NCI-H1694 (cell line): Measurements from ENCODE around the gene CDH4.
"Not testable (repeated sequence)": the region's sequence is repeated elsewhere in the genome, so short reads cannot be mapped to it uniquely, and the experiment has no call there.

Experiments
- DNase-seq: peaks from one replicate; lab custom pipeline; 2025; lab: John Stamatoyannopoulos, UW

The CDH4 gene

DNA sequence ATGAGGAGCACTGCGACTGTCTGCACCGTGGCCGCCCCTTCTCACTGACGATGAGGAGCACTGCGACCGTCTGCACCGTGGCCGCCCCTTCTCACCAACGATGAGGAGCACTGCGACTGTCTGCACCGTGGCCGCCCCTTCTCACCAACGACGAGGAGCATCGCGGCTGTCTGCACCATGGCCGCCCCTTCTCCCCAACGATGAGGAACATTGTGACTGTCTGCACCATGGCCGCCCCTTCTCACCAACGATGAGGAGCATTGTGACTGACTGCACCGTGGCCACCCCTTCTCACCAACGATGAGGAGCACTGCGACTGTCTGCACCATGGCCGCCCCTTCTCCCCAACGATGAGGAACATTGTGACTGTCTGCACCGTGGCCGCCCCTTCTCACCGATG, 696.0 kb downstream of the CDH4 start:
- not testable (repeated sequence) for DNase-seq

DNA sequence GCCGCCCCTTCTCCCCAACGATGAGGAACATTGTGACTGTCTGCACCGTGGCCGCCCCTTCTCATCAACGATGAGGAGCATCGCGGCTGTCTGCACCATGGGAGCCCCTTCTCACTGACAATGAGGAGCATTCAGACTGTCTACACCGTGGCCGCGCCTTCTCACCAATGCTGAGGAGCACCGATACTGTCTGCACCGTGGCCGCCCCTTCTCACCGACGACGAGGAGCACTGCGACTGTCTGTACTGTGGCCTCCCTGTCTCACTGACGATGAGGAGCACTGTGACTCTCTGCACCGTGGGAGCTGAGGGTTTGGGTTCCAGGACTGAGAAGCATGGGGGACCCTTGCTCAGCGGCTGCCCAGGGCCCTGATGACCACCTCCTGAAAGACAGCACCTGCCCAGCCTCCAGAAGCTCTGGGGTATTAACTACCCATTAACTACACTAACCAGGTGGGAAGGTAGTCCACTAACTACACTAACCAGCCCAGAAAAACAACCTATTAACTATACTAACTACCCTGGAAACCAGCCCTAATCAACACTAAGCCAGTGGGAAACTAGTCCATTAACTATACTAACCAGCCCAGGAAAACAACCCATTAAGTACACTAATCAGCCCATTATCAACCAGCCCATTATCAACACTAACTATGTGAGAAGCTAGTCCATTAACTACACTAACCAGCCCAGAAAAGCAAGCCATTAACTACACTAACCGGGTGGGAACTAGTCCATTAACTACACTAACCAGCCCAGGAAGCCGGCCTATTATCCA, 696.7 kb downstream of the CDH4 start:
- DNase-seq, result no peak

DNA sequence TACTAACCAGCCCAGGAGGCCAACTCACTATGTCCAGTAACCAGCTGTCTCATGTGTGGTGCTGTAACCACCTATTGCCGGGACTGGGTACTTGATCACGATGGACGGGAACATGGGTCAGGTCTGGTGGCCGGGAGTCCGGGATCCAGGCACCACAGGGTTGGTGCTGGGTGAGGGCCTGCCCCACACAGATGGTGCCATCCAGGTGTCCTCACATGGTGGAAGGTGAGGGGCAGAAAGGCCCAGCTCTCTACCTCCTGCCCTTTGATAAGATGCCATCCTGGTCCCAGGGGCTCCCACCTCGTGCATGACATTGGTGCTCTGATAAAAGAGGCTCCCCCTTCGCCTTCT, 697.3 kb downstream of the CDH4 start:
- no peak for DNase-seq

DNA sequence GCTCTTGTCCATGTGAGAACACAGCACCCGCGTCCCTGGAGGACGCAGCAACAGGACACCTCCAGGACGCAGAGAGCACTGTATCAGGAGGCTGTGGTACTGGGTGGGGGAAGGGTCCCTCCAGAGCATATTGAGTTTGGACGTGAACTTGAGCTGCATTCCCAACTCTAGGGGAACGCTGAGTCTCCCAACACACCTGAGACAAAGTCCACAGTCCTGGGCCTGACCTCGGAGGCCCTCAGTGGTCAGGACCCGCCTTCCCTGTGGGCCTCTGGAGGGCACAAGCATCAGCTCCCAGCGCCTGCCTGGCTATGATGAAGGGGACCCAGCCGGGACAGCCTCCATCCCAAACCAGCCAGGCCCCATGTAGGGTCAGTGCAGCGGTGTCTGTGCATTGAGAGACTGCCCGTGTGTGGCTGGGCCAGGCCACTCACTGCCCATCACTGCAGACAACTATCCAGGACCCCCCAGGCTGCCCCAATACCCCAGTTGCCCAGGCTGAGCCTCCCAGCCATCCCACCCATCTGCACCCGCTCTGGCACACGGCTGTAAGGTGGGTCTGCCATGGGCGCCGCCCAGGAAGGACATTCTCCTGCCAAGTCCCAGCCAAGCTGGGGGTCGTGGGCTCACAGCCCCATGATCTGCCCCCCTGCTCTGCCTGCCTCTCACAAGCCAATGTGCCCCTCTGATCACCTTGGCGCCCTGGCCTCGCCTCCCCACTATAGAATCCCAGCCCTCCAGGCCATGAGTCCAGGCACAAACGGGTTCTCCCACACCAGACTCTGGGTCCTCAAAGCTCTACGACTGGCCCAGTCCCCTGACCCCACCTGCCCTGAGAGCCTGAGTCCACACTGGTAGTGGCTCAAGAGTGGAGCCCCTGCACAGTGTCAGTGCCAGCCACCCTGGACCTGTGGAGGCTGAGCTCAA, 697.9 kb downstream of the CDH4 start:
- no peak for DNase-seq

DNA sequence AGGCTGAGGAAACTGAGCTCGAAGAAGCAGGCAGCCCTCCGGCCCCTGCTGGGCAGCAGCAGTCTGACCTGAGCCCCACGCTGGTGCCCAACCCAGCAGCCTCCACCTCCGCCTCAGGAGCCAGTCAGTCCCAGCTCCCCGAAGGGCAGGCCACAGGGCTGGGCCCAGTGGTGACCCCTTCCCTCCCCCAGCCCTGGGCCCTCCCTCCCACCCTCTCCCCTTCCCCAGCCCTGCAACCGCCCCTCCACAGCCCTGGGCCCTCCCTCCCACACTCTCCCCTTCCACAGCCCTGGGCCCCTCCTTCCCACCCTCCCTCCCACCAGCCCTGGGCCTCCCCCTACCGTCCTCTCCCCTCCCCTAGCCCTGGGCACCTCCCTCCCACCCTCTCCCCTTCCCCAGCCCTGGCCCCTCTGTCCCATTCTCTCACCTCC, 698.6 kb downstream of the CDH4 start:
- DNase-seq, result no peak

DNA sequence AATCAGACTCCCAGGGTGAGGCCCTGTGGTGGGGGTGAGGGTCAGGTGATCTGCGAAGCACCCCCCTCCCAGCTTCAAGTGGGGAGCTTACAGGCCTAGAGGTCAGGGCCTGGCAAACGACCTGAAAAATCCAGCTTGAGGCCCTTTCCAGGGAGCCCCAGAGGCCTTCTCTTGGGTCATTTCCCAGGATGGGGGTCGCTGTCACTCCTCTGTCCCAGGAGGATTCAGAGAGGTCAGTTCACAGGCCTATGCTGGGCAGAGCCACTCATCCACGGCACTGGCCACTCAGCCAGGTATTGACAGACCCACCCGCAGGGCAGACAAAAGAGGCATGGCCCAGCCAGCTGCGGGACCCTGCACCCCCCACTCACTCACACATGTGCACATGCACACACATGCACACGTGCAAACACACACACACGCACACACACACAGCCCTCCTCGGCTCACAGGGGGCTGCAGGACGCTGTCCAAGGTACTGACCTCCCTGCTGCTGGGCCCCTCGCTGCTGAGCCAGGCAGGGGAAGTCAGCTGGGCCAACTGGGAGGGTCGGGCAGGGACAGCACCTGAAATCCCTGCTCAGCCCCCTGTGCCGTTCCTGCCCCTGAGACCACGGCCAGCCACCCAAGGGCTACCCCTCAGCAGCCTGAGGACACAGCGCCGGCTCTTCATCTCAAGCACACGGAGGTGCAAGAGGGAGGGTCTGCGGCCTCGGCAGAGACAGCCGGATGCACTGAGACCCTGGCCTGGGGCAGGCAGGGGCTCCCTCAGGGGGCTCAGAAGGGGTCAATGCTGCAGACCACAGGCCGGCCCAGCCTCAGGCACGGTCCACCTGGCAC, 699.9 kb downstream of the CDH4 start:
- DNase-seq, result no peak

DNA sequence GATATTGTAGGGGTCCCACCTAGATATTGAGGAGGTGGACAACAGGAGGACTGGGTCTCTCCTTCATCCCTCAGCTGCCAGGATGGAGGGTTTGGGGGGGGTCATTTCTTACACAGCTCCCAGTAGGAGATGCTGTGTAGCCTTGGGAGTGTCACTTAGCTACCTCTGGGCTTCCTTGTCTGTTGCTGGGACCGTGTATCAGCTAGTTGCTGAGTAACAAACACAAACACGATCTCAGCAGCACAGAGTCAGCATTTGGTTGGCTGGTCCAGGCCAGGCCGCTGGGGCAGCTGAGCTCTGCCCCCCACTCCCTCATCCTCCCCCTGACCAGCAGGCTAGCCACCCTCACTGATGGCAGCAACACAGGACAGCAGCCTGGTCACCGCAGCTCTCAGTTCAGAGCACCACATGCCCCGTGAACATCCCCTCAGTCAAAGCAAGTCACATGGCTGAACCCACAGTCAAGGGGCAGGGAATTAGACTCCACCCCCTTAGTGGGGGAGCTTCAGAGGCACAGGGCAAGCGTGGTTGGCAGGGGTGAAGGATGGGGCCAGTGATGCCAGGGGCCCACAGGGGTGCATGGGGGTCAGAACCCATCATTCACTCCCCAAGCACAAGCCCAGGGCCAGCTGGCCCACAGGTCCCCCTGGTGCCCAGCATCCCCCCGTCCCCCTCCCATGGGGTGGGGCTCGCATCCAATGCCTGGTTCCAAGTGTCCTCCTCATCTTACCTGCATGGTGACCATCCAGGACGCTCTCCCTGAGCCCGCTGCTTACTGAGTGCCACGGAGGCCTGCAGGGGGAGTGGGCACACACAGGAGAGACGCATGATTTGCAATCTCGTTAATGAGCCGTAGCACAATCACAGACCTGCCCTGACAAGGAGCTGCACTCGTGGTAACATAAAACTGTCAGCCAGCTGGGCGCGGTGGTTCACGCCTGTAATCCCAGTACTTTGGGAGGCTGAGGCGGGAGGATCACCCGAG, 701.3 kb downstream of the CDH4 start:
- no peak for DNase-seq

DNA sequence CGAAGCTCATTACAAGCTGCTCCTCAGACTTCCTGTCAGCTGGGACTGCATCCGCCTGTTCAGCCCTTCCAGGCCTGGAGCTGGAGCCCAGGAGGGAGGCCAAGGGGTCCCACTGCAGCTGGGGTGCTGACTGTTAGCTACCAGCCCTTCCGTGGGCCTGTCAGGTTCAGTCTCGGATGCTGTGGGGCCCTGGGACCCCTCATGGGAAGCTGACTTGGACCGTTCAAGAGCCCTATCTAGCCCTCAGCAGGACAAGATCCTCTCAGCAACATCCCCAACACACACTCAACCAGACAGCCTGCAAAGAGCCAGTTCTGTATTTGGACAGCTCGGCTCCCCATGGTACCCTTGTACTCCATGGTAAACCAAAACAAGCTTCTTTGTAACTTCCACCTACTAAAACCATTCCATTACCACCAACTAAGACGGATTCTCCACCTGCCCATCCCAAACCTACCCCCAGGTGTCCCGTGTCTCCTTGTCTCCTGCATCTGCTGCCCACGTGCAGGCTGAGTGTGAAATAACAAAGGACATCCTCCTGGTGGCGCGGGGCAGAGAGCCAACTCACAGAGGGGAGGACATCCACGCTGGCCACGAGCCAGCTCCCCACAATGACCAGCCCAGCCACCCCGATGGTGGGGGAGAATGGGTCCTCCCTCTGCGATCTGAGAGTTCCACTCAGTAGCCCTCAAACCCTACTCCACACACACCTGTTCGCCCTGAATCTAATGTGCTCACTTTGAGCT, 702.4 kb downstream of the CDH4 start:
- DNase-seq, result no peak

DNA sequence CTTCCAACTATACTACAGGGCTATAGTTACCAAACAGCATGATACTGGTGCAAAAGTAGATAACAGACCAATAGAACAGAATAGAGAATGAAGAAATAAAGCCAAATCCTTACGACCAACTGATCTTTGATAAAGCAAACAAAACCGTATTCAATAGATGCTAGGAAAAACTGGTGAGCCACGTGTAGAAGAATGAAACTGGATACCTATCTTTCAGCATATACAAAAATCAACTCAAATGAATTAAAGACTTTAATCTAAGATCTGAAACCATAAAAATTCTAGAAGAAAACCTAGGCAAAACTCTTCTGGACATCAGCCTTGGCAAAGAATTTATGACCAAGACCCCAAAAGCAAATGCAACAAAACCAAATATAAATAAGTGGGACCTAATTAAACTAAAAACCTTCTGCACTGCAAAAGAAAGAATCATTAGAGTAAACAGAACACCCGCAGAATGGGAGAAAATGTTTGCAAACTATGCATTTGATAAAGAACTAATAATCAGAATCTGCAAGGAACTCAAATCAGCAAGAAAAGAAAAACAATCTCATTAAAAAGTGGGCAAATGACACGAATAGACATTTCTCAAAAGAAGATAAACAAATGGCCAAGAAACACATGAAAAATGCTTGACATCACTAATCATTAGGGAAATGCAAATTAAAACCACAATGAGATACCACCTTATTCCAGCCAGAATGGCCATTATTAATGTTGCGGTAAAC, 703.8 kb downstream of the CDH4 start:
- no peak for DNase-seq

DNA sequence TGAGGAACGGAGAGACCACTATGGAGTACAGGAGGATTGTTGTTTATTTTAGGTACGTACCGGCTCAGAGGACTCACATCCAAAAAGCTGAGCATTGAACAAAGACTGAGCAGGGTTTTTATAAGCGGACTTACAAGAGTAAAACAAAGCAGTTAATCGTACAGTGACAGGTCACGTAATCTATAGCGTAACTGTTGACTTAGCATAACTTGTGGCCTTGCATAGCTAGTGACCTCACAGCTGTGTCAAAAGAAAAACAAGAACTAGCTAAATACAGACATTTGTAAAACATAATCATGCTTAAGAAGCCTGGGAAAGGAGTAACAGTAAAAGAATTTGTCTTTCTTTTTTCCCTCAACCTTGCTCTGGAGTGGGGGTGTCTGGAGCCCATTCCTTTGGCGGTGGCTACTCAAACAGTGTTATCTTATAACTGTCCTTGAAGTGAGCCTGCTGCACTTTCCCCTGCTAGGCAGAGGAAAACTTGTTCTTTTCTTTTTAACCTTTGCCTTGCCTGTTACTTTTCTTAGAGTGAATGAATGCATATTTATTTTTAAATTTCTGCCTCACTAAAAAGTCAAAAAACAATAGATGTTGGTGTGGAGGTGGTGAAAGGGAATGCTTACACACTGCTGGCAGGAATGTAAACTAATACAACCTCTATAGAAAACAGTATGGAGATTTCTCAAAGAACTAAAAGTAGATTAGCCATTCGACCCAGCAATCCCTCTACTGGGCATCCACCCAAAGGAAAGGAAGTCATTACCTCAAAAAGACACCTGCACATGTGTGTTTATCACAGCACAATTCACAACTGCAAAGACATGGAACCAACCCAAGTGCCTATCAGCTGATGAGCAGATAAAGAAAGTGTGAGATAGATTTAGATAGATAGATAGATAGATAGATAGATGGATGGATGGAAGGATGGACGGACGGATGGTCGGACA, 704.6 kb downstream of the CDH4 start:
- no peak for DNase-seq

DNA sequence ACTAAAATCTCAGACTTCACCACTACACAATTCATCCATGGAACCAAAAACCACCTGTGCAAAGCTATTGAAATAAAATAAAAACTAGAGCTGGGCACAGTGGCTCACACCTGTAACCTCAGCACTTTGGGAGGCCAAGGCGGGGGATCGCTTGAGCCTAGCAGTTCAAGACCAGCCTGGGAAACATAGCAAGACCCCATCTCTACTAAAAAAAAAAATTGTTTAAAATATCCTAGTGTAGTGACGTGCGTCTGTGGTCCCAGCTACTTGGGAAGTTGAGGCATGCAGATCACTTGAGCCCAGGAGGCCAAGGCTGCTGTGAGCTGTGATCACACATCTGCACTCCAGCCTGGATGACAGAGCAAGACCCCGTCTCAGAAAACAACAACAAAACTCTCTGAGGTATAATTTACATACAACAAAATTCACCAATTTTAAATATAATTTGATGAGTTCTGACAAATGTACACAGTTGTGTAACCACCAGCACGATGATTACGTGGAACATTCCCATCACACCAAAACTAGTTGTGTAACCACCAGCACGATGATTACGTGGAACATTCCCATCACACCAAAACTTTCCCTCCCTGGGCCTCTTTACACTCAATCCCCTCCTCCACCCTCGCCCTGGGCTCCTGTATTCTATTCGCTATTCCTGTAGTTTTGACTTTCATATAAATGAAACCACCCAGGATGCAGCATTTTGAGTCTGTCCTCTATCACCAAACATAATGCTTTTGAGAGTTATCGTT, 706.1 kb downstream of the CDH4 start:
- no peak for DNase-seq

DNA sequence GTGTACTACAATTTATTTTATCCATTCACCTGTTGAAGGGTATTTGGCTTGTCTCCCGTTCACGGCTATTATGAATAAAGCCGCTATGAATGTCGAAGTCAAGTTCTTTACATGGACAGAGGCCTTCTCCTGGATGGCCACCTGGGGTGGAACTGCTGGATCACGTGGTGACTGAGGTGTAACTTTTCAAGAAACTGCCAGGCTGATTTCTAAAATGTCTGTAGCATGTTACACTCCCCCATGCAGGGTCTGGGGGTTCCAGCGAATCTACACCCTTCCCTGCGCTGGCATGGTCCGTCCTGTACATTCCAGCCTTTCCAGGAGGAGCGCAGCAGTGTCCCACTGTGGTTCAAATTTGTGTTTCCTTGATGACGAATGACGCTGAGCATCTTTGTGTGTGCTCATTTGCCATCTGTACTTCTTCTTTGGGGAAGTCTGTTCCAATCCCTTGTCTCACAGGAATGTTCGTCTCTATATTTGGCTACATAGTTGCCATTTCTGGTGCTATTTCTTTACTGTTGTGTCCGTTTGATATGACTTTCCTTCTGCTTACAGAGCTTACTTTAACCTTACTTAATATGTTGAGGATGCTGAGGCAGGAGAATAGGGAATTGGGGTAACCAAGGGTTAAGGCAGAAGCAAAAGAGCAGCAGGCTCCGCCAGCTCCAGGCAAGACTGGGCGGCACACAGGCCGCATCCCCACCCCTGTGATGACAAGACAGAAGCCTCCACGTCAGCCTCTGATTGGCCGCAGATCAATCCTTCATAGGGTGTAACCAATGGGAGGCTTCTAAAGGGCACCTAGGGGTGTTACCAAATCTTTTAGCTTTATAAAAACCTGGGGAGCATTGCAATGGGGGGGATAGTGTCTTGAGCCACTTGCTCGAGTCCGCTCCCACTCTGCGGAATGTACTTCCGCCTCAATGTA, 707.0 kb downstream of the CDH4 start:
- no peak for DNase-seq

DNA sequence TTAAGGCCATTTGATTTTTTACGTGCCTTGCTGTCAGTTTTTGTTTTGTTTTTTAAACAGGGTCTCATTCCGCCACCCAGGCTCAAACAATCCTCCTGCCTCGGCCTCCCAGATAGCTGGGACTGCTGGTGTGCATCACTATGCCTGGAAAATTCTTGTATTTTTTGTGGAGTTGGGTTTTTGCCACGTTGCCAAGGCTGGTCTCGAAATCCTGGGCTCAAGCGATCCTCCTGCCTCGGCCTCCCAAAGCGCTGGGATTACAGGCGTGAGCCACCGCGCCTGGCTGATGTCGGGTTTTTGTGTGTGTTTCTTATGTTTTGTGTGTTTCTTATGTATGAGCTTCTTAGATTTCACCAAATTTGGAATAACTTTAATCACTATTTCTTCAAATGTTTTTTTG, 708.8 kb downstream of the CDH4 start:
- no peak for DNase-seq

DNA sequence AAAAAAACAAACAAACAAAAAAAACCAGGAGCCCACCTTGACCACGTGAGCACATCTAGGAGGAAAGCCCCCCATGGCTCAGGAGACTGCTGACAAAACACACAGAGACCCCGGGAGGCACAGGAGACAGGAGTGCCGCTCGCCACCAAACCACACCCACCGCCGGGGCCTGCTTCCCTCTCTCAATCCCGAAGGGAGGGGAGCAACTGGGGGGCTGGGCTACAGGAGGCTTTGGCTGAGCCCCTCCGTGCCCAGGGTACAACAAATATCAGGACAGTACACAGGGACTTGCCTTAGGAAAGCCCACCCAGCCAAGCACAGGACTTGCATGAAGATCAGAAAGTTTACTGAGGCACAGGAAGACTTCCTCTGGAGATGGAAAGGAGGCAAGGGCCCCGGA, 711.1 kb downstream of the CDH4 start:
- no peak for DNase-seq

DNA sequence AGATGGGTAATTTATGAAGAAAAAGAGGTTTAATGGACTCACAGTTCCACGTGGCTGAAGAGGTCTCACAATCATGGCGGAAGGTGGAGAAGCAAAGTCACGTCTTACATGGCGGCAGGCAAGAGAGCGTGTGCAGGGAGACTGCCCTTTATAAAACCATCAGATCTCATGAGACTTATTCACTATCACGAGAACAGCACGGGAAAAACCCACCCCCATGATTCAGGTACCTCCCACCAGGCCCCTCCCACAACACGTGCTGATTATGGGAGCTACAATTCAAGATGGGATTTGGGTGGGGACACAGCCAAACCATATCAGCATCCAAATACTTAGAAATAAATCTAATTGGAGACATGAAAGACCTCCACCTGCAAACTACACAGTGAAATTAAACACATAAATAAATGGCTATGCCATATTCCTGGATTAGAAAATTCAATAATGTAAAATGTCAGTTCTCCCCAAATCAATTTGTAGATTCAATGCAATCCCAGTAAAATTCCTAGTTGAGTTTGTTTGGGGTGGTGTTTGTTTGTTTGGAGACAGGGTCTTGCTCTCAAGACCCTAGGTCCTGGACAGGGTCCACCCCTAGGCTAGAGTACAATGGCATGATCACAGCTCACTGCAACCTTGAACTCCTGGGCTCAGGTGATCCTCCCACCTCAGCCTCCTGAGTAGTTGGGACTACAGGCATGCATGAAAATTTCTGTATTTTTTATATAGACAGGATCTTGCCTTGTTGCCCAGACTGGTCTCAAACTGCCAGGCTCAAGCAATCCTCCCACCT, 712.0 kb downstream of the CDH4 start:
- DNase-seq, result no peak
